NCI-H2081 (cell line): ENCODE results near the gene P2RX6.
"Not testable (repeated sequence)": the region's sequence is repeated elsewhere in the genome, so short reads cannot be mapped to it uniquely, and the experiment has no call there.

Experiments used
- DNase-seq, 2 experiments: peaks; one replicate each; lab custom pipeline; 2025; lab: John Stamatoyannopoulos, UW

The P2RX6 gene

DNA sequence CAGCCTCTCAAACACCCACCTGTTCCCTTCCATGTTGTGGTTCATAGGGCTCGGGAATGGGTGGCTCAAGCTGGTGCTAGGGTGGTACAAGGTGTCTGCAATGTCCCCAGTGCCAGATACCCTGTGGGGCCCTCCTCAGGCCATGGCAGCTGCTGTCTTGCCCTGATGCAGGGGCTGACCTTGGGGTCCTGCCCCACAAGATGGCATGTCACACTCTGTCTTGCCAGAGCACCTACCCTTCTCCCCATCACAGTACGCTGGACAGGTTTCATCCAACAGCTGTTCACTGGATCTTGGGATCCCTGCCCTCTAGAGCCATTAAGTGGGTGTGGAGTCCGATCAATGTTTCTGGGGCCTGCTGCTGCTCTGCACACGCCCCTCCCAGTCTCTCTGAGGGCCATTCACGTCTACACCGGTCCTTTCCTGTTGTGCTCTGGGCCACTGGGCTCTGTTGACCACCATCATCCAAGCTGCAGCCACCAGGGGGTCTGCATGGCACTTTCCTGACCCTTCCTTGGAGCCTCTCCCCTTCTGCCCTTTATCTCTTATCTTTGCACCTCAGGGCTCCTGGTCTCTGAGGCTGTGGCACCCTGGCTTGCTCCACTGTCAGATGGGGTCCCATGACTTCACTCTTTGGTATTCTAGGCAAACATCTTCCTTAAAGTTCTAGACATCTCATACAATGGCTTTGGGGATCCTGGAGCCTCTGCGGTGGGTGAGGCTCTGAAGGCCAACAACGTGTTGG is 37.9 kb downstream of the P2RX6 start:
- DNase-seq, result no peak

DNA sequence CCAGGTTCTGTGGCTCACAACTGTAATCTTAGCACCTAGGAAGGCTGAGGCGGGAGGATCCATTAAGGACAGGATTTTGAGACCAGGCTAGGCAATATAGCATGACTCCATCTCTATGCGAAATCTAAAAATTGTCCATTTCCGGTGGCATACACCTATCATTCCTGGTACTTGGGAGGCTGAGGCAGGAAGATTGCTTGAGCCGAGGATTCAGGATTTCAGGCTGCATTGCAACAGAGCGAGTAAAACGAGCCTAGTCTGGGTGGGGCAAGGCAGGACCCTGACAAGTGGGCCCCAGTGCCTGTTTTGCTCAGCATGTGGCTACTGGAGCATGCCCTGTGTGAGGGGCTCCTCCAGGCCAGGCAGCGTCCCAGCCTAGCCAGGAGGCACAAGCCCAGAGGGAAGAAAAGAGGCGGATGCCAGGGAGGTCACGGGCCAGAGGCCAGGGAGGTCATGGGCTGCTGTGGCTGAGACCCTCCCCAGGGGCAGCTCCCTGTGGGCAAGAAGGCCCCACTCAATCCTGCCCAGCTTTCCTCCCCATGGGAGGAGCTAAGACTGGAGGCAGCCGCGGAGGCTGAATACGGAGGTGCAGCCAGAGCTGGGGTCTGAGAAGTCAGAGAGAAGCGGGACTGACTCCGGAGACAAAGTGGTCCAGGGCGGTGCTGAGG is 39.2 kb downstream of the P2RX6 start:
- DNase-seq, result no peak

DNA sequence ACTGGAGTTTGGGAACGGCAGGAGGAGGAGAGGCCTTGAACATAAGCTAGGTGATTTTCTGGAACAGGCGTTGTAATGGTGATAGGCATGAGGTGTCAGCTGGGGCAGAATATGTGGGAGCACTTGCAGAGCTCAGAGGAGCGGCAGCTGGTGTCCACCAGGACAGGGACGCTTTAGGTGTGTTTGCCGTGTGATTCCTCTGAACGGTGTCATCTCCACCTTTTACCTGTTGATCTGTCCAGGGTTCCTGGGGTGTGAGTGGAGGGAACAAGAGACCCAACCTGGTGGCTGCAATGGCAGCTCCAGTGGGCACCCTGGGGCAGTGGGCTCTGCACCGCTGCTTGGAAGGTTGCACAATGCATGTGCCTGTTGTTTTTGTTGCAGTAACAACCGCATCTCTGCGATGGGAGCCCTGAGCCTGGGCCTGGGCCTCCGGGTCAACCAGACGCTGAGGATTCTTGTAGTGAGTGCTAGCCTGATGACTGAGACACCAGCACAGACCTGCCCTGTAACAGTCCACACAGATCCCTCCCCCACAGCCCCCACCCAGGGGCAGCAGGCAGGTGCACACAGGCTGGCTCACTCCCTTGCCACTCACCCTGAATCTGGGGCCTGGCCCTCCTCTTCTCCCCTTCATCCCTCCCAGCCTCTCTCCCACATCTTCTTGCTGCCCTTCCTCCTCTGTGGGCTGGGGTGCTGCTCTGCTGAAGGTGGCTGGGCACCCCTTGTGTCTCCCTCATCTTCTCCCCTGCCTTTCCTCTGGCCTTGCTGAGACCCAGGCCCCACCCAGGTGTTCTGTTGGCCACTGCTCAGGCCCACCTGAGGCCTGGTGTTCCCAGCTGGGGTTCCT is 40.0 kb downstream of the P2RX6 start:
- DNase-seq, result no peak

DNA sequence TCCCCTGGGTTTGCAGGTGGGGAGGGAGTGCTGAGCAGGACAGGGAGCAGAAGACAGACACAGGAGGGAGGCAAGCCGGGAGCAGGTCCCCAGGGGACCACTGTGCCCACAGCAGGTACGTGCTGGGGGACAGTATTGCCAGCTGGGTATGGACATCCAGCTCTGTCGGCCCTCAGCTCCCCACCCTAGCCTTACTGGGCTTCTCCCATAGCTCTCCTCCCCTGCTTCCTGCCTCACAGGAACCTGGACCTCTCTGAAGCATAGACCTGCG is 40.5 kb downstream of the P2RX6 start:
- no peak for DNase-seq

DNA sequence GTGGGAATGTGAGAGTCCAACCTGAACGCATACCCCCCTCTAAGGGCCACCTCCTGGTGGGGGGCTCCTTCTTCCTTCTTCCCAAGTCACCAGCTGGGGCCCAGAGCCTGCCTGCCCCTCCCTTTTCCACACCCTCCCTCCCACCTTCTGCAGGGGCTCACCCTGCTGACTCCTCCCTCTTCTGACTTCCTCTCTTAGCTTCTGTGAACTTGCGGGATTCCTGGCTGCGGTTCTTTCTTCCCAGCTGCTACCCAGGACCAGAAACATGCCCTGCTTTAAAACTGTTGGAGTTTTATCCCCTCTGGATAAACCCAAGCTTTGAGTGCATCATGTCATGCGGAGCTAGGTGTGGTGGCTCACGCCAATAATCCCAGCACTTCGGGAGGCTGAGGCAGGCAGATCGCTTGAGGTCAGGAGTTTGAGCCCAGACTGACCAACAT is 40.9 kb downstream of the P2RX6 start:
- no peak for DNase-seq

DNA sequence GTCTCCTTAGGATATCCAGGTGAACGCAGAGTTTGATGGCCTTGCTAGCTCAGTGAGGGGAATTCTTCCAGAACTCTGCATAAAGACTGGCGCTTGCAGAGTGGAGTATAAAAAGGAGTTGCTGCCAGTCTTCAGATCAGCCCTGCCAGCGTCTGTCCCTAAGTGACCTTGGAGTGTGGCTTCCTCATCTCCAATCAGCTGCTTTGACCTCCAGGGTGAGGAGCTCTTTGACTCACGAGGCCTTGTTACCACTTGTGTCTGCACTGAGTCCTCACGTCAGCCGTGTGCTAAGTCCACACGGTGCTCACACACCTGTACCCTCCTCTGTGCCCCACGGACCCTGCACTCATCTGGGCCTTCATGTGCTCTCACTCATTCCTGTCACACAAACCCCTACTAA is 45.4 kb downstream of the P2RX6 start:
- DNase-seq, result not testable (repeated sequence)

DNA sequence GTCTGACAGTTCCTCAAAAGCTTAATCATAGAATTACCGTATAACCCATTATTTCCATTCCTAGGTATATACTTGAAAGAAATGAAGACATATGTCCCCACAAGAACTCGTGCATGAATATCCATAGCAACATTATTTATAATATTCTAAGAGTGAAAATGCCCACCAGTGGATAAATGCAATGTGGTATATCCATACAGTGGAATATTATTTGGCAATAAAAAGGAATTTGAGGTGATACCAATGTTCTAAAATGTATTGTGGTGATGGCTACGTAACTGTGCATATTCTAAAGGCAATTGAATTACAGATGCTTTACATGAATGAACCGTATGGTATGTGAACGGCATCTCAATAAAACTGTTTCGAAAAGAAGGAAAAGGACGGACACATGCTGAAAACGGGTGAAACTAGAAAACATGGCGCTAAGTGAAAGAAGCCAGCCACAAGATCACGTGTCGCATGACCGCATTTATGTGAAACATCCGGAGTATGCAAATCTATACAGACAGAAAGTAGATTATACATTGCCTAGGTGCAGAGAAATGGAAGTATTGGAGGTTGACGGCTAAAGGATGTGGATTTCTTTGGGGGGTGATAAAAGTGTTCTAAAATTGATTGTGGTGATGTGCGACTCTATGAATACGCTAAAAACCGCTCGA is 46.8 kb downstream of the P2RX6 start:
- not testable (repeated sequence) for DNase-seq

DNA sequence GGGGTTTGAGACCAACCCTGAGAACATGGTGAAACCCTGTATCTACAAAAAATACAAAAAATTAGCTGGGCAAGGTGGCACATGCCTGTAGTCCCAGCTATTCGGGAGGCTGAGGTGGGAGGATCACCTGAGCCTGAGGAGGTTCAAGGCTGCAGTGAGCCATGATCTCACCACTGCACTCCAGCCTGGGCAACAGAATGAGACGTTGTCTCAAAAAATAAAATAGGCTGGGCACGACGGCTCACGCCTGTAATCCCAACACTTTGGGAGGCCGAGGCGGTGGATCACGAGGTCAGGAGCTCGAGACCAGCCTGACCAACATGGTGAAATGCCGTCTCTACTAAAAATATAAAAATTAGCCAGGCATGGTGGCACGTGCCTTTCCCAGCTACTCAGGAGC is 49.5 kb downstream of the P2RX6 start:
- DNase-seq, result not testable (repeated sequence)

DNA sequence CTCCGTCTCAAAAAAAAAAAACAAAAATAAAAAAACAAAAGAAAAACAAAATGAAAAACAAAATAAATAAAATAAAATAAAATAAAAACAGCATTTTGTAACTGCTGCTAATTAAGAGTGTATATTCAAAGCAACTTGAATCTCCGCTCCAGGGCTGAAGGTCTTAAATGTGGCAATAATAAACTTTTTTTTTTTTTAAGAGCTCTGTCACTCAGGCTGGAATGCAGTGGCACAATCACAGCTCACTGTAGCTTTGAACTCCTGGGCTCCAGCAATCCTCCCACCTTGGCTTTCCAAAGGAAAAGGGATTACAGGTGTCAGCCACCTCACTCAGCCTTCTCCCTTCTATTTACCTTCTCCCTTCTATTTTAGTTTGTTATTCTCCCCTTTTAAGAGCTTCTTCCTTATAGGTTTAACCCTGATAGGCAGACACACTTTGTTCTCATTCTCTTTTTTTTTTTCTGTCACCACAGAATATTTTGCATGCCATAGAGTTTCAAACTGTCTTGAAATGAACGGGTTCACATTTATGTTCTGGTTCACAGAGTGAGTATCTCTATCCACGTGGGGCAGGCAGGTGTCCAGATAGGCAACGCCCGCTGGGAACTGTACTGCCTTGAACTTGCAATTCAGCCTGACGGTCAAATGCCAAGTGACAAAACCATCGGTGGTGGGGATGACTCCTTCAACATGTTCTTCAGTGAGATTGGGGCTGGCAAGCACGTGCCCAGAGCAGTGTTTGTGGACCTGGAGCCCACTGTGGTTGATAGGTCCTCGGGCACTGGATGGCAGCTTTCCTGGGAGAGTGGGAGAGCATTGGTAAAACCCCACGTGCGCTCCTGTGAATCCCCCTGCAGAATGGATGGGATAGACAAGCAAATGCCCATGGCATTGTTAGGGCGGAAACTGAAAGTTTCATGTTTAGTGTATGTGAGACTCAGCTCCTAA is 50.2 kb downstream of the P2RX6 start:
- no peak for DNase-seq

DNA sequence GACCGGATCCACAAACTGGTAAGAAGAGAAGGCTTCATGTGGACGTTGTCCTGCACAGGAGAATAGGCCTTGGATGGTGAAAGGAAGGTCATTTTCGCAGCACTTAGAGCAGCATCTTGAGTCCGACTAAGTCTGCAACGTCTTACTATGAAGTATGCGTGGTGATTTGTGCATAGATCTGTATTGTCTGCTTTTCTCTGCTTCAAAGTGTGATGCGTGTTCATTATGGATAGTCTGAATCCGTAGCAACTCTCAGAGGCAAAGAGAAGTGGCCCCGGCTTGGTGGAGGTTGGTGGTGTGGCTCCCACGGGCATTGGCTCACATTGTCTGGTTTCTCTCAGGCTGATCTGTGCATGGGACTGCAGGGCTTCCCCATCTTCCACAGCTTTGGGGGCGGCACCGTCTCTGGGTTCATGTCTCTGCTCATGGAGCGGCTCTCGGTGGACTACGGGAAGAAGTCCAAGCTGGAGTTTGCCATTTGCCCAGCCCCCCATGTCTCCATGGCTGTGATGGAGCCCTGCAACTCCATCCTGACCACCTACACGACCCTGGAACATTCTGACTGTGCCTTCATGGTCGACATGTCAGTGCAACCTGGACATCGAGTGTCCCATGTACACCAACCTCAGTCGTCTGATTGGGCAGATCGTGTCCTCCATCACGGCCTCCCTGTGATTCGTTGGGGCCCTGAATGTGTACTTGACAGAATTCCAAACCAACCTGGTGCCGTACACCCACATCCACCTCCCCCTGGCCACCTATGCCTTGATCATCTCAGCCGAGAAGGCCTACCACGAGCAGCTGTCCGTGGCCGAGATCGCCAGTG is 52.3 kb downstream of the P2RX6 start:
- DNase-seq, result no peak

DNA sequence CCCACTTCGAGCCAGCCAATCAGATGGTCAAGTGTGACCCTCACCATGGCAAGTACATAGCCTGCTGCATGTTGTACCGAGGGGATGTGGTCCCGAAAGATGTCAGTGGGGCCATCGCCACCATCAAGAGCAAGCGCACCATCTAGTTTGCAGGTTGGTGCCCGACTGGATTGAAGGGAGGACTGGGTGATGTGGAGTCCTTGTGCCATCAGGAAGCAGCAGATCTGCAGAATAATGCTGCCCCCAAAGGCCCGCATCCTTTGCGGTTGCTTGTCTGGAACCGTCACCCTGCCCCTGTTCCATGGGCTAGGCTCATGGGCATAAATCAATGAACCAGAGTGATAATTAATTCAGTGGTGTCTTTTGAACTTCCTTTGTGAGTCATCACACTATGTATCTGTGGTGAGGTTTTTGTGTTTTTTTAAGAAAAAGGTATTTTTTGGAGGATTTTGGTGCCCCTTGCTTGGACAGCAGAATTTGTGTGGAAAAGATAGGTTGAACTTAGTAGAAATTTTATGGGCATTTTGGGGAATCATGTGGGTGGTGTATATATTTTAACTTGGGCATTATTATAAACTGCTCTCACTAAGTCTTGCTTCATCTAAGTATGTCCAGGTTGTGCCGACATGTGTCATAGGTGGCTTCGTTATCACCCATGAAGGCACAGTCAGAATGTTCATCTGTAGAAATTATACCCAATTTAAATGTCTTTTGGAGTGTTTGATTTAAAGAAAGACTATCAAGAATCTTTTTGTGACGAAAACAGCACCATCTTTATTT is 53.1 kb downstream of the P2RX6 start:
- no peak for DNase-seq

DNA sequence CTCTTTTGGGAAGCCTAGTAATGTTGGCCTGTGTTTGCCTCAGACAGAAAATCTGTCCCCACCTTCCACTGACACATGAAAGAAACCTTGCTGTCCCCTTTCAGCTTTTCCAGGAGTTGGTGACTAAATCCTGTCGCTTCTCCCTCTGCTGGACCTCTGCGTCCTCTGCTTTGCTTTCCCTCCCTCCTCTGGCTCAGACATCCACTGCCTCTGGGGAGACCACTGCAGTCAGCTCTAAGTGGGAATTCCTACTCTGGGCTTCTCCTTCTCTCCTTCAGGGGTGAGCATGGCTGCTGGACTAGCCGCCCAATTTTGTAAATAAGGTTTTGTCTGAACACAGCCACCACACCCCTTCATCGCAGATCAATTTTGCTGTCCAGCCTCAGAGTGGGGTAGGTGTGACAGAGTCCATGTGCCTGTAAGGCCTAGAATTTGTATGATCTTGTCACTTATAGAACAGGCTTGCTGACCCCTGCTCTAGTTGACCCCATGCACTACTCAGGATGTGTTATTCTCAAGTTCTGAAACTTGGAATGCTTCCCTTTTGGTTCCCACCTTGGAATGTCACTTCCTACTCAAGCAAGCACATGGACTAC is 53.8 kb downstream of the P2RX6 start:
- no peak for DNase-seq

DNA sequence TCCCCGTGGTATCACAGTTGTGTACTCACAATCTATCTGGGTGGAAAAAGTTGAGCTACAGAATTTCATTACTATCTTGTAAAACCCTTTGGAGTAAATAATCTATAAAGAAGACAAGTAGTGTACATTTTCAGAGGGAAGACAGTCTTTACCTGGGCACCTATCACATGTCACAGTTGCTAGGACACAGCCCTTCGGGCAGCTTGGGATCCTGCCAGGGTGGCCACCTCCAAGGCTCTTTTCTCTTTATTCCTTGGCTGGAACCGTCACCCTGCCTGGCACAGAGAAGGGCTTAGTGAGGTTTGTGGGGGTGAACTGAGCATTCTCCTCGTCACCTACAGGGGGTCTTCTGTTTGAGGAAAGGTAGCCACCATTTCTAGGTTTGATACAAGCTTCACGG is 54.4 kb downstream of the P2RX6 start:
- no peak for DNase-seq

DNA sequence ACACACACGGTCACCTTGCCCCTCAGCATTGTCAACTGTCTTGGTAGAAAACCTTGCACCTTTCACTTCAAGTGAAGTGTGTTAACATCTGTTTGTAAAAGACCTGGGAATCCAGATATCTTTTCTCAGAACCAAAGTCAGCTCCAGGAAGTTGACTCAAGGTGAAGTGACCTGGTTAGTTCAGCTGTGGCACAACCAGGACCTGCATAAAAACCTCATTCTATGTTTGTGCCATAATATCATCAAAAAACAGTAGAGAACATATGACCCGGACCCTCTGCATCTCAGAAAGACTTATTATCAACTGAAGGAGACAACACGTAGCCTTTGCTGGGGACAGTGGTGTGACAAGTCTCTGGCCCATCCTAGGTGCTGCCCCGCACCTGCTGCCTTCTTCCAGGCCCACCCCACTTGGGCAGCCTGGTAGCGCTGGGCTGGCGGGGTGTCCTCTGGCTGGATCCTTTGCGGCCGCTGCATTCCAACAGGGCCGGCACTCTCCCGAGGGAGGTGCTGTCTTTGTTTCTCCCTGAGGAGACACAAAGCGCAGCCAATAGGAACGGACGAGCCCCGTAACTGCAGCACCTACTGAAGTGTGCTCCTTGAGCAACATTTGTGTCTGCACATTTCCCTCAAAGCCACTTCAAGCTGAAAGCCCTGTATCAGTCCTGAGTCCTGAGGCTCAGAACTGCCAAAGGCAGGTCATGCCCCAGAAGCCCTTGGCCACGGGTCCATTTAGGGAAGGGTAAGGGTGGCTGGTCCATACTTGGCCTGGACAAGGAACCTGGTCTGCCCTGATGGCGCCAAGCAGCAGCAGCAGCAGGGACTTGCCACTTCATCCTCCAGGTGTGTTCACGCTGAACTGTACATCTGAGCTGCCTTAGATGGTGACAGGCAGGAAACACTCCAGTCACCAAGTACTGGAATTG is 56.0 kb downstream of the P2RX6 start:
- no peak for DNase-seq

DNA sequence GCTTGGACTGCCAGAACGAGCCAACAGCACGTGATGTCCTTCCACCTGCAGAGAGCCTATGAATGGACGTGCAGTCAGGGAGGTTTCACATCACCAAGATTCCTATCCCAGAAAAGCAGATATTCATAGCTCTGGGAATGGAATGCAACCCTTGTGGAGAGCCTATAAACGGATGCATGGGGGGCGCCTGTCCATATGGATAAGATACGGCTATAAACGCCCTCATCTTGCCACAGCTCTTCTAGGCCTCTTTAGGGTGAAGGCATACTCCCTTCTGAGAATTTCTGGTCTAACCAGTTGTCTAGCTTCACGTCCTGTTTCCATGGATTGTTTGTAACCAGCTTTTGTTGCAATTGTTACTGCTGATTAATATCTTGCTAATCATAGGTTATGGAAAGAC is 56.8 kb downstream of the P2RX6 start:
- DNase-seq, result not testable (repeated sequence)

DNA sequence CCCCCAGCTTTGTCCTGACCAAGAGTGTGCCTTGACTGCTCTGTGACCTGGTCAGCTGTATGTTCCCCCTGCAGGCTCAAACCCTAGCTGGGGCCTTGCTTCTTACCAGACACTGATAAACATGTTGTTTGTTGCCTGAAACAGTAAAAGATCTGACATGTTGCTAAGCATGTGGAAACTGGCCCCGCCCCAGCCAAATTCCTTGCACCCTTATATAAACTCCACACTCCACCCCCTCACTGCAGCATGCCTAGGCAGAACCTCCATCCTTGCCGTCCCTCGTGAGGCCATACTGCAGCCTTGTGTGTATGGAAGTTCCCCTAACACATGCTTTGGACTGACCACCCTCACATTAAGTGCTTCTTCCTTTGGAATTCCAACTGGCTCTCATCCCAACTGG is 58.1 kb downstream of the P2RX6 start:
- DNase-seq, result no peak

DNA sequence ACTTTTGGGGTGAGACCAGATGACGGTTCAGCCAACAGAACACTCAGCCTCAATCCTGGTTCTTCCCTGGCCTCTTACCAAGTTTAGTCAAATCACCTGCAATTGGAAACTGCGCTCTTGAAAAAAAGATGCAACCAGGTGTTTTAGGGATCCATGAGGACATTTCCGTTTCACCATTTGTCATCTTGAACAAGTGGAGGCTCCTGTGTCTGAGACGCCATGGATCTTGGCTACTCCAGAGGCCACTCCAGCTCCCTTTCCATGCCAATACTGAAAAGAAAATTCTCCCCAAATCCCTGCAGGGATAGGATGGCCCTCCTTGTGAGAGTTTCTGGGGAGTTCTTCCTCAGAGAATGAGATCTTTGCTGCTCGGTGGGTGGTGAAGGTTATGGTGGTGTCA is 58.5 kb downstream of the P2RX6 start:
- no peak for DNase-seq

DNA sequence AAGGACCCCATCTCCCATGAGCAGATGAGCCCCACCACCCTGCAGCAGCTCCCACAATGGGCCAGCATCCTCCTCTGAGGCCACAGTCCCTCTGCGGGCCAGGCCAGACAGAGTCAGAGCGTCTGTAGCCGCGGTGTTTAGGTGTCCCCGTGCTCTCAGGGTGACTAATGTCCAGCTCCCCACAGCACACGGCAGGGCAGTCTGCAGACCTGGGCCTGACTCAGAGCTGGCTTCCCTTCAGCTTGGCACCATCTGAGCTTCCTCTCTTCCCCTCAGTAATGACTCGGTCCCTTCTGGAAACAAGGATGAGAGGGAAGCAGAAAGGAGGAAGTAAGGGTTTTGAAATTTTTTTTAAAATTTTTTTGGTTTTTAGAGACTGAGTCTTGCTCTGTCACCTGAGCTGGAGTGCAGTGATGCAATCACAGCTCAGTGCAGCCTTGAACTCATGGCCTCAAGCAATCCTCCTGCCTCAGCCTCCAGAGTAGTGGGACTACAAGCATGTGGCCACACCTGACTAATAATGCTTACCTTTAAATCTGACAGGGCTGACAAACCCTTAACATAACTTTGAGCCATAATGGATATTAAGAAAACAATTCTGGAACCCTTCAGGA is 59.2 kb downstream of the P2RX6 start:
- DNase-seq, result no peak
